HG02642 (cell line): ENCODE results near the gene TOLLIP.
"Not testable (repeated sequence)": the region's sequence is repeated elsewhere in the genome, so short reads cannot be mapped to it uniquely, and the experiment has no call there.

Source experiments
- ATAC-seq: cut with Tn5 transposase; IDR thresholded peaks from one replicate; pipeline ENCODE4 v1.9.1; 2021; ENCODE audit warnings: mild to moderate bottlenecking; ENCODE audit not compliant: unreplicated experiment, poor library complexity

The TOLLIP gene

DNA sequence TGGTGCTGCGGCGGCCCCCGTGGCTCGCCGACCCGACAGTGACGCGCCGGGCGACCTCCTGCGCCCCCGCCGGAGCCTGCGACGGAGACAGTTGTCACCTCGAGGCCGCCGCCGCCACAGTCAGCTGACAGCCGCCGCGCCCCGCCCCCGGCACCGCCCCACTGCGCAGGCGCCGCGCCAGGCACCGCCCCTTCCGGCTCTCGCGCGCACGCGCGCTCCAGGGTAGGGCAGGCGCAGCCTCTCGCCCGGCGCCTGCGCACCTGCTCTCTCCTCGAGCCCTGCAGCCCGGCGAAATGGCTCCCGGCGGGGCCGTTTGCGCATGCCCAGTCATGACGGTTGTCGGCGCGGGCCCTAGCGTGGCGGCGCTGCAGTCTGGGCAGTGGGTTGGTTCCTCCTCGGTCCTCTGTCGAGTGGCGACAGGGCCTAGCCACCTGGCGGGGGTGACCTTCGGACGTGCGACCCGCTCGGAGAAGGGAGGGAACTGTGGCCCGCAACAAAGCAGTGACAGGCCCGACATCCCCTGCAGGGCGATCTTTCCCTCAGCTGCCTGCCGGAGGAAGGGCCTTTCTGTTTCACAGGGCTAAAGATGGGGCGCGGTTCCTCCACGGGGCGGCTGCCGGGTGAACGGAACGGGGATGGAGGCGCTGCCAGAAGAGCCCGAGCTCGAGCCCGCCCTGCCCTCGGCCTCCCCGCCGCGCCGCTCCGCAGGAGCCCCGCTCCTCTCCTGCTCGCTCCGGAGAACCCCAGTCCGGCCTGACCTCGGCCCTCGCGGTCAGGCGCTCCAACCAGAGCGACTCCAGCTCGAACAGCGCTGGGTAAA lies at the start of gene TOLLIP:
Gene TOLLIP (minus strand): TSS at position 135 of the 820 bp plus-strand sequence. CDS start 134 bp downstream, at position 1.
- peak; percentile 79 for ATAC-seq

DNA sequence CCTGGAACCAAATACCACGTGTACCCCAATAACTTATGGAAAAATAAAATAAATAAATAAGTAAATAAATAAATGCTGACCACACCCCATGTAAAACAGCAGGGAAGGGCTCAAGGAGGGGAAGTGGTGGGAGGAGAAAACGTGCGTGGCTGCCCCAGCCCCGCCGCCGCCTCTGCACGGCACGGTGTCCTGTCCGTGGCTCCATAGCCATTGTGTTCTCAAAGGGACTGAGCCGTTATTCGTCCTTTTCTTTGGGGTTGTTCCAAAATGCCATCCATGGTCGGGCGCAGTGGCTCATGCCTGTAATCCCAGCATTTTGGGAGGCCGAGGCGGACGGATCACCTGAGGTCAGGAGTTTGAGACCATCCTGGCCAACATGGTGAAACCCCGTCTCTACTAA lies 49.5 kb upstream of the TOLLIP start:
- ATAC-seq, result not testable (repeated sequence)

DNA sequence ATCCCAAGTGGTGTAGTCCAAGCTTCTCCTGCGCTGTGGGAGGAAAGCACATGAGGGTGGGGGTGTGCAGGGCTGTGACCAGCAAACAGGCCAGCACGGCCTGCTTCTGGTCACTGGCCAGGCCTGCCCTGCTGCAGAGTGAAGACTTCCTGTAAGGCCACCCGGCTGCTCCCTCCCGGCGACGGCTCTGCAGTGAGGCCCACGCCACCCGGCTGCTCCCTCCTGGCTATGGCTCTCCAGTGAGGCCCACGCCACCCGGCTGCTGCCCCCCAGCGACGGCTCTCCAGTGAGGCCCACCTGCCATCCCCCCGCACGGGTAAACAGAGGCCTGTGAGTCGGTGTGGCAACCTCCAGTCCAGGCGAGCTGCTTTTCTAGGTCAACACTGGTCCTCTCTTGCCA lies 48.9 kb upstream of the TOLLIP start:
- ATAC-seq, result no peak

DNA sequence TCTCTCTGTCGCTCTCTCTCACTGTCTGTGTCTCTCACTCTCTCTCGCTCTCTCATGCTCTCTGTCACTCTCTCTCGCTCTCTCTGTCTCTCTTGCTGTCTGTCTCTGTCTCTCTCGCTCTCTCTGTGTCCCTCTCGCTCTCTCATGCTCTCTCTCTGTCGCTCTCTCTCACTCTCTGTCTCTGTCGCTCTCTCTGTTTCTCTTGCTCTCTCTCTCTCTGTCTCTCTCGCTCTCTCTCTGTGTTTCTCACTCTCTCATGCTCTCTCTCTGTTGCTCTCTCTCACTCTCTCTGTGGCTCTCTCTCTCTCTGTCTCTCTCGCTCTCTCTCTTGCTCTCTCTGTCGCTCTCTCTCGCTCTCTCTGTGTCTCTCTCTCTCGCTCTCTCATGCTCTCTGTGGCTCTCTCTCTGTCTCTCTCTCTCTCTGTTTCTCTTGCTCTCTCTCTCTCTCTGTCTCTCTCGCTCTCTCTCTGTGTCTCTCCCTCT lies 47.1 kb upstream of the TOLLIP start:
- ATAC-seq, result no peak

DNA sequence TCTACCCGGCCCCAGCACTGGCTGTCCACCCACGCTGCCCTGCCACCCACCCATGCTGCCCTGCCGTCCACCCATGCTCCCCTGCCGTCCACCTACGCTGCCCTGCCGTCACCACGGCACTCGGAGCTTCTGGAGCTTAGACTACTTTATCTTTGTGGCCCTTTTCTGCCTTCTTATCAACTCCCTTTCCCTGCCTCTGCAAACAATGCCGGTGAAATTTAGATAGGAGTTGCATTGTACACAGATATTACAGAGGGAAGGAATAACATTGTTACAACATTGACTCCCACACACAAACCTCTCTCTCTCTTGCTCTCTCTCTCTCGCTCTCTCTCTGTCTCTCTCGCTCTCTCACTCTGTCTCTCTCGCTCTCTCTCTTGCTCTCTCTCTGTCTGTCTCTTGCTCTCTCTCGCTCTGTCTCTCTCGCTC lies 46.6 kb upstream of the TOLLIP start:
- ATAC-seq, result no peak

DNA sequence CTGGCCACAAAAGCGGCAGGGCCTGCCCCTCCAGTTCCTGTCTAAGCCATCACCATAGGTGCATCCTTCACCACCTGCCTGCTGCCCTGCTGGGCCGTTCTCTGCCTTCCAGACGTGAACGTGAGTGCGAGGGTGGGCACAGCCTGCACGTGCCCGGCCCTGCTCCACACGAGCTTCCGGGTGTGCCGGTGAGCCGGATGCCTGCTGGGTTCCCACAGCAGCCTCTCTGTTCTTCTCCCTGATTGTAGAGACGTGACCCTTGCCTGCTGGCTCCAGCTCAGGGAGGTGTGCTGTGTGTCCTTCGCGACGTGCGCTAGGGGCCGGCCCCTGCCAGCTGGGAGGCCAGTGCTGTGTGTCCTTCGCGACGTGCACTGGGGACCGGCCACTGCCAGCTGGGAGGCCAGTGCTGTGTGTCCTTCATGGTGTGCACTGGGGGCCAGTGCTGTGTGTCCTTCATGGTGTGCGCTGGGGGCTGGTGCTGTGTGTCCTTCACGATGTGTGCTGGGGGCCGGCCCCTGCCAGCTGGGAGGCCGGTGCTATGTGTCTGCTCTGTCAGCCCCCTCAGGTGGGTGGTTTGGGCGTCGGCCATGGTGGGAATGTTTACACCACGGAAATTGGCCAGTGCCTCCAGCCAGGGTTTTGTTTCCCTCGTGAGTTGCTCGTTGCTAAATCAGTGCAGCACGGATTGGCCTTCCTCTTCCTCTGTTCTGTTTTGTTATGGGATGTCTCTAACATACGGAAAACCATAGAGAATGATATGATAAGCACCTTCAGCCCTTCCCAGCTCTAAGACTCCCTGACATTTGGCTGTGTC lies 44.9 kb upstream of the TOLLIP start:
- no peak for ATAC-seq

DNA sequence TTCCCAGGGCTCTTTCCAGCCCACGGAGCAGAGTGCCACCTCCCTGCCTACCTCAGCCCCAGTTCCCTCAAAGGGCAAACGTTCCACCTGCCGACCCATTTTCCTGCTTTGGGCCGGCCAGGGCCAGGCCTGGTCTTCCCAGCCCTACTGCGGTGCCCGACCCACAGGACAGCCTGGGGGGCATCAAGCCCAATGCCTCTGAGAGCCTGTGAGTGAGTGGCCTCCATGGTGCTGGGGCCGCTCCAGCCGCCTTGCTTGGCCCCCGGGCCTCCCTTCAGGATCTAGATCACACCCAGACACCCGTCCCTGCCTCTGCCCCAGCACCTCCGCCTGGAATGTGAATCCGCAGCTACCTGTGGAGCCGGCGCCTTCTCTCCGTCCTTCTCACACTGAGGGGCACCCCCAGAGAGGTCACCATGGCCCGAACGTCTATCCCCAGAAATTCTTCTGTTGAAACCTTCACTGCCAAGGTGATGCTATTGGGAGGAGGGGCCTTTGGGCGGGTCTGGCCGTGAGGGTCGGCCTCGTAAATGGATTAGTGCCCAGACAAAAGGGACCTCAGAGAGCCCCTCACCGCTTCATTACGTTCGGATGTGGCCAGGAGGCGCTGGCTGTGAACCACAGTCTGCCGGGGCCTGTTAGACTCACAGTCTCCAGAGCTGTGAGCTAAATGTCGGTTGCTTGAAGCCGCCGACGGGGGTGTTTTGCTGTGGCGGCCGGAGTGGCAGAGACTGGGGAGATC lies 44.1 kb upstream of the TOLLIP start:
- ATAC-seq, result no peak

DNA sequence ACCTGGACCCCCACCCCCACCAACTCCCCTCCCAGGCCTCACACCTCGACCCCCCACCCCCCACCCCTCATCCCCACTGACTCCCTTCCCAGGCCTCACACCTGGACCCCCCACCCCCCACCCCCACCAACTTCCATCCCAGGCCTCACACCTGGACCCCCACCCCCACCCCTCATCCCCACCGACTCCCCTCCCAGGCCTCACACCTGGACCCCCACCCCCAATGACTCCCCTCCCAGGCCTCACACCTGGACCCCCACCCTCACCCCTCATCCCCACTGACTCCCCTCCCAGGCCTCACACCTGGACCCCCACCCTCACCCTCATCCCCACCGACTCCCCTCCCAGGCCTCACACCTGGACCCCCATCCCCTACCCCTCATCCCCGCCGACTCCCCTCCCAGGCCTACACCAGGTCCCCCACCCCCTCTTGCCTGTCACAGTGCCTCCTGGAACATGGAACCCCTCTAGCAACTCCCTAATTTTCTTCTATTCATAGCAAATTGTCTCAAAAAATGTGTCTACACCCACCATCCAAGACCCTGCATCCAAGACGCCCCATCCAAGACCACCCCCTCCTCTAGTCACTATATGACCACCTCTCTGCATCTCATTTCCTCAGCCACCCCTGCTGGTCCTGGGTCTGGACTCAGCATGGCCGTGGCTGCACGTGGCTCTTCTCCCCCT lies 43.4 kb upstream of the TOLLIP start:
- ATAC-seq, result no peak

DNA sequence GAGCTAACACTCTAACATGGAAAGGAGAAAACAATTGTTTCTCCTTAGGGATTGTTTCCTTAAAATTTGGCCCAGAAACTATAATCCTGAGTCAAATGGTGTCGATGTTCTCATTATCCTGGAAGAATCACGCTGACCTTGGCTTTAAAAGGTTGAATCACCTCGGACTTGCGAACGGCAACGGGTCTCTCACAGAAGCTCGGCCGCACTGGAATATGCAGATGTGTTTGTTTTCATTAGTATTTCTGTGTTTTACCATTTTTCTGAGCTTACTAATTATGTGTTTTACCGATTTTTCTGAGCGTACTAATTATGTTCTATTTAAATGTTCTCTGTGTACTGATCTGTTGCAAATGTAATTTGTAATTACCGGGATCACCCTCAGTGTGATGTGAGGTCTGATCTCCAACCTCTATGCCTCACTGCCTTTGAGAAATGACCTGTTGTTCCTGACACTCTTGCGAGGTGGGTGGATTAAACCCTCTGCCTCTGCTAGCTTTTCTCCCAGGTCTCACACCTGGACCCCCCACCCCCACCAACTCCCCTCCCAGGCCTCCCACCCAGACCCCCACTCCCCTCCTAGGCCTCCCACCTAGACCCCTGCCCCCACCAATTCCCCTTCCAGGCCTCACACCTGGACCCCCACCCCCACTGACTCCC lies 42.0 kb upstream of the TOLLIP start:
- no peak for ATAC-seq

DNA sequence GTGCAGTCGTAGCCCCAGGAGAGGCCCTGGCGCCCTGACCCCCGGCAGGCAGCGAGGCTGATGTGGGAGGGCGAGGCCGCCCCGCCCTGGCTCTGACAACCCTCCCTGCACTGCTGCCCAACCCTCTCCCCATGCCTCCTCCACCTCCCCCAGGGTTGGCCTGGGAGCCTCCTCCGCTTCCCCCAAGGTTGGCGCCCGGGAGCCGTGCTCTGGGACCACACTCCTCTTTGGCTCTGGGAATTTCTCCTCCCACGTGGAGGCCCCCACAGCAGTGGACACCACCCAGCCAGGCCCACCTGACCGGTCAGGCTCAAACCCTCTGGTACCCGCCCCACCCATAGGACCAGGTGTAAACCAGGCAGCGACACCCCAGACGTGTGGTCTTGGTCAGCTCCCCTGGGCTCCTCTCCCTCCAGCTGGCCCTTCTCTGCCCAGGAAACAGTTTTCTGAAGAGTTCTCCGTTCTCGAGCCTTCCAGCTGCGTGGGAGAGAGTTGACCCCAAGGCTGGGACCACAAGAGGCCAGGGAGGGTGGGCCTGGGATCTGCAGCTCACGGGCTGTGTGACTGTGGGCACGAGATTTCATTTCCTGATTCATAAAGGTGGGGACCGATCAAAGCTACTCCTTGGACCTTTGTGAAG lies 40.8 kb upstream of the TOLLIP start:
- no peak for ATAC-seq

DNA sequence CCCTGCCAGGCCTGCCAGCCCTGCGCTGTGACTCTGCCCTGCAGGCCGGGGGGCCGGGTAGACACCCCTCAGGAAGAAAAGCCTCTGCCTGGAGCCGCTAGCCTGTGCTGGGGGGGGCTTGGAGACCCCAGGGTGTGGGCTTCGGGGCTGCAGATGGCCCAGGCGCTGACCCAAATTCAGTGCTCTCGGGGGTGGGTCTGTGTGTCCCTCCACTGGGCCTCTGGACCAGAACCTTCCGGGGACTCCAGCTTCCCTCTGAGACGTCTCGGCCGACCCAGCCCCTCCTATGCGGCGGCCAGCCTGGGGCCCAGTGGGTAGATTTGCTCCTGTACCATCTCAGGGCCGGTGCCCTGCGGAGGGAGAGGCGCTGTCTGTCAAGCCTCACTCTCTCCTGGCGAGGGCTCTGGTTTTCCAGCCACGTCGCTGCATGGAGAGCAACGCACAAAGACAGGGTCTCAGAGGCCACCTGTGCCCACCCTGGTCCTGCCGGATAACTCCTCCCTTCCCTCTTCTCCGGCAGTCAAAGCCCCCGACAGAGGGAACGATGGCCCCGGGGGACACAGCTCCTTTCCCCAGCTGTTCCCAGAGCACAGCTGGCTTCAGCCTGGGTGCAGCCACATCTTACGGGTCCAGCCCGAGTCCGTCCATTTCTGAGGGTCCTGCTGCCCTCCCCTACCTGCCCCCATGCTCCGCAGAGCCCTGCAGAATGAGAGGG lies 40.1 kb upstream of the TOLLIP start:
- no peak for ATAC-seq

DNA sequence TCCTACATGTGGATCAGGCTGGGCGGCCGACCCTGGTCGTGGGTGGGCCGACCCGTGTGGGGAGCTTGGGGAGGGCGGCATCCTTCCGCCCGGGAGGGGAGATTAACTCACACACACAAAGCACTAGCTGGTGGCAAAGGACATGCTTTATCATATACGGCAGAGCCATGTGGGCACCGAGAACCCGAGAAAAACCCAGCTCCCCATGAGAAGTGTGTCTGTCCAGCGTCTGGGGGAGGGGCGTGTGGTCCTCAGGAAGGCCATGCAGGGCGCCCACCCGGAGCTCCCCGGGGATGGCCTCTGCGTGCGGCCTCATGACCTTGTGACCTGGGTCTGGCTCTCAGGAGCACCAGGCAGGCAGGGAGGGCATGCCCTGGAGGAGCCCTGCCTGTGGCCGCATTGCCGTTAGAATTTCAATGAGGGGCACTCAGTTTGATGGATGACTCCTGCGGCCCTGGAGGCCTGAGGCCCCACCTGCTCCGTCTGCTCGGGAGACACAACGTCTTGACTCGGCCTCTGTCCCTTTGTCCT lies 39.4 kb upstream of the TOLLIP start:
- ATAC-seq, result no peak

DNA sequence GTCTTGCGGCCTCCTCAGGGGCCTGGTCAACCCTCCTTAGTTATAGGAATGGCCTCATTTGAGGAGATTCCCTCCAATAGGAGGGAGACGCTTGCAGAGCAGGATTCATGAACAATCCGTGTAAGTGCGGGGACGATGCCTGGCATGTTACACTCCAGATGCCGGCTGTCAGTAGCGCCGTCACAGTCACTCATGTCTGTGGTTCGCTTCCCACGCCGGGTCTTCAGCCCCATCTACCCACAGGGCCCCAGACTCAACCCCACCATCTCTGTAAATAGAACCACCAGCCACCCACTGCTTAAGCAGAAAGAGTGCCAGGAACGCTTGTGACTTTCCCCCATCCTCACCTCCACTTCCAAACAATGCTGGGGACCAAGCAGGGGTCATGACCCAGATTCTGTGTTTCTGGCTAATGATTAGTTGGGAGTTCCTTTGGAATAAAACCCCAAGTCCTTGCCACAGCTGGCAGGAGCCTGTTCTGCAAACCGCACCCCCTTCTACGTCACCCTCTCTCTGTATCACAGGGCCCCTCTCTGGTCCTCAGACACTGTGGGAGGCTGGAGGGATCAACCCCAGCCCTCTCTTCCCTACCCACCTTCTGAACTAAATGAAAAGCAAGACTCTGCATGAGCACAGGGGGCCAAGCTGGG lies 38.8 kb upstream of the TOLLIP start:
- no peak for ATAC-seq

DNA sequence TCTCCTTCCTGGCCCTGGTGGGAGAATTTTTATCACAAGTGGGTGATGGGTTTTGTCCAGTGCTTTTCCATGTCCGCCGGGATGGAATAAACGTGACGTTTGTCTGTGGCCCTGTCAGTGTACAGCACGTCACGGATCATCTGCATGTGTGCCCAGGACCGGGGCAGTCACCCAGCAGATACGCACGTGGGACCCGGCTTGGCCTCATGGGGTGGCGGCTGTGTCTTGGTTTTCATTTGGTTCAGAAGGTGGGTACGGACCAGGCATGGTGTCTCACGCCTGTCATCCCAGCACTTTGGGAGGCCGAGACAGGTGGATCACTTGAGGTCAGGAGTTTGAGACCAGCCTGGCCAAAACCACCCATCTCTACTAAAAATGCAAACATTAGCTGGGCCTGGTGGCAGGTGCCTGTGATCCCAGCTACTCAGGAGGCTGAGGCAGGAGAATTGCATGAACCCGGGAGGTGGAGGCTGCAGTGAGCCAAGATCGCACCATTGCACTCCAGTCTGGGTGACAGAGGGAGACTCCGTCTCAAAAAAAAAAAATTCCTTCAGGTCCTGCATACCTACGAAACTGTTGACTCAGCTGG lies 38.1 kb upstream of the TOLLIP start:
- not testable (repeated sequence) for ATAC-seq

DNA sequence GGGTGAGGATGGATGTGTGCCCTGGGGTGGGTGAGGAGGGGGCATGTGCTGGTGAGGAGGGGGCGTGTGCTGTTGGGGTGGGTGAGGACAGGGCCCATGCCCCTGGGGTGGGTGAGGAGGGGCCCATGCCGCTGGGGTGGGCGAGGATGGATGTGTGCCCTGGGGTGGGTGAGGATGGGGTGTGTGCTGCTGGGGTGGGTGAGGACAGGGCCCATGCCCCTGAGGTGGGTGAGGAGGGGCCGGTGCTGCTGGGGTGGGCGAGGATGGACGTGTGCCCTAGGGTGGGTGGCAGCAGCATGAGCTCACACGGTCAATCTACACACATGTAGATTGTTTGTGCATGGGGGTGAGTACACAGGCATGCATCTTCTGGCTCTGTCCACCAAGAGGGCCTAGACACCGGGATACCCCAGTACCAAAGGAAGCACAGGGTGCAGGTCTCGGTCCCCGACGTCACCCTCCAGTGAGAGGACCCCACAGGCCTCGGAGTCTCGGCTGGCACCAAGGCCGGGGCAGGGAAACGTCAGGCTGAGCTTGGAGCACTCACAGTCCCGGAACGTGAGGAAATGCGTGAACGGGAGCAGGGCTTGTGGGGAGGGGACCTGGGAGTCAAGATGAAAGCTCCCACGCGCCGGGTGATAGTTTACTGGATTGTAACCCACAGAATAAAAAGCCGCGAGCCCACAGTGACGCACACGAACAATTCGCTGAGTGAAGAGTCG lies 37.4 kb upstream of the TOLLIP start:
- ATAC-seq, result no peak

DNA sequence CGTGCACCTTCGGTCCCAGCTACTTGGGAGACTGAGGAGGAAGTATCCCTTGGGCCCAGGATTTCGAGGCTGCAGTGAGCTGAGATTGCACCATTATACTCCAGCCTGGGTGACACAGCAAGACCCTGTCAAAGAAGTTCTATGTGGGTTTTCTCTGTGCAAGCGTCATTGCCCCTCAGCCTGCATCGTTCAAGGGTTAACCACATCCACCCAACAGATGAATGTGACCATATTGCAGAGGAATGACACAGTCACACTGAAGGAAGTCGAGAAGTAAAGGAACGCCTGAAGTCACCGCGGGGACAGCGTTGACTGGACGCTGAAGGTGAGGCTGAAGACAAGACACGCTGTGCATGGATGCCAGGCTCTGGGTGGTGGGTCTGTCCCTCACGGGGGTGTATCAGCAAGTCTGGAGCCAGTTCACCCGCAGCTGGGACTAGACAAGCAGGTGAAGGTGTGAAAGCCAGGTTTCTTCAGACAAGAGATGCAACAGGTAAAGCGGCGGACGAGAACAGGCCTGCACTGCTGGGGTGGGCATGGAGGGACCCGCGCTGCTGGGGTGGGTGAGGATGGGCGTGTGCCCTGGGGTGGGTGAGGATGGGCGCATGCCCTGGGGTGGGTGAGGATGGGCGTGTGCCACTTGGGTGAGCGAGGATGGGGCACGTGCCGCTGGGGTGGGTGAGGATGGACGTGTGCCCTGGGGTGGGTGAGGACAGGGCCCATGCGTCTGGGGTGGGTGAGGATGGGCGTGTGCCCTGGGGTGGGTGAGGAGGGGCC lies 36.5 kb upstream of the TOLLIP start:
- no peak for ATAC-seq
